GM10847 (cell line): ENCODE results near the gene RUFY4.

Source experiments
- POLR2A ChIP-seq: IDR thresholded peaks from 2 replicates; pipeline ENCODE4 v1.6.1; 2011; ENCODE audit not compliant: insufficient read length; ENCODE audit errors: extremely low read depth

RUFY4 gene

GRCh38 chr2:218028562-218029348 lies 40.3 kb upstream of the RUFY4 start:
- no peak for TF ChIP-seq POLR2A

- TF ChIP-seq POLR2A: no peak
Measured at GRCh38 chr2:218029366-218030360, 39.4 kb upstream of the RUFY4 start.

- TF ChIP-seq POLR2A: no peak
Measured at GRCh38 chr2:218030409-218031195, 38.5 kb upstream of the RUFY4 start.

- TF ChIP-seq POLR2A: no peak
Measured at GRCh38 chr2:218031261-218031660, 37.8 kb upstream of the RUFY4 start.

GRCh38 chr2:218031771-218032257 lies 37.2 kb upstream of the RUFY4 start:
- TF ChIP-seq POLR2A: no peak

GRCh38 chr2:218032336-218033171 lies 36.5 kb upstream of the RUFY4 start:
- TF ChIP-seq POLR2A: no peak

- no peak for TF ChIP-seq POLR2A
Measured at GRCh38 chr2:218033208-218033589, 35.9 kb upstream of the RUFY4 start.

GRCh38 chr2:218033590-218034496 lies 35.2 kb upstream of the RUFY4 start:
- TF ChIP-seq POLR2A: no peak

- no peak for TF ChIP-seq POLR2A
Measured at GRCh38 chr2:218035463-218036100, 33.5 kb upstream of the RUFY4 start.

GRCh38 chr2:218036371-218036770 lies 32.7 kb upstream of the RUFY4 start:
- TF ChIP-seq POLR2A: no peak

GRCh38 chr2:218039171-218039570 lies 29.9 kb upstream of the RUFY4 start:
- no peak for TF ChIP-seq POLR2A

GRCh38 chr2:218040883-218041282 lies 28.2 kb upstream of the RUFY4 start:
- no peak for TF ChIP-seq POLR2A
